Measurements from ENCODE around the gene STK17B. TPM values are rescaled to one million over a fixed set of nuclear protein-coding genes. Genes with fewer than 3 reads are reported as not detected.

The STK17B gene
- total and polyA plus RNA-seq, 12 donors = 2.0 to 20.4 (median 3.7) TPM

DNA sequence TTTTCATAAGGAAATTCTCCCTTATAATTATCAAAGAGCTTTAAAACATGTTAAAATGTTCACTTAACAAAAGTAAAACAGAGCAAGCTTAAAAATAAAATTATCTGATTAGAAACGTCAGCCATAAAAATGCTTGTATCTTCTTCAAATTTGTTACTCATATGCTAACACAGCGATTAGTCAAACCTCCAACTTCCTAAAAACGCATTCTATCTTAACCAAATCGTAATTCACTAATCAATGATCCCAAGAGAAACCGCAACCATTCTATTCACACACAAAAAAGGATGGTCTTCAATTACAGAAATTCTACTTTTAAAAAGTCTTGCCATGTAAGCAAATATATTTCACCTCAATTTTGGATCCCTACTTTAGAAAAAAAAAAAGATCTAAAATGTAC, 1.9 kb downstream of the STK17B start:
- no peak for DNase-seq
- intact Hi-C loops (cut with DNase I) = no loop called here
- no peaks in the 10 kb centered on the region for H3K9me3 ChIP-seq
- no peak for ATAC-seq
- TF ChIP-seq, protein P1, sequence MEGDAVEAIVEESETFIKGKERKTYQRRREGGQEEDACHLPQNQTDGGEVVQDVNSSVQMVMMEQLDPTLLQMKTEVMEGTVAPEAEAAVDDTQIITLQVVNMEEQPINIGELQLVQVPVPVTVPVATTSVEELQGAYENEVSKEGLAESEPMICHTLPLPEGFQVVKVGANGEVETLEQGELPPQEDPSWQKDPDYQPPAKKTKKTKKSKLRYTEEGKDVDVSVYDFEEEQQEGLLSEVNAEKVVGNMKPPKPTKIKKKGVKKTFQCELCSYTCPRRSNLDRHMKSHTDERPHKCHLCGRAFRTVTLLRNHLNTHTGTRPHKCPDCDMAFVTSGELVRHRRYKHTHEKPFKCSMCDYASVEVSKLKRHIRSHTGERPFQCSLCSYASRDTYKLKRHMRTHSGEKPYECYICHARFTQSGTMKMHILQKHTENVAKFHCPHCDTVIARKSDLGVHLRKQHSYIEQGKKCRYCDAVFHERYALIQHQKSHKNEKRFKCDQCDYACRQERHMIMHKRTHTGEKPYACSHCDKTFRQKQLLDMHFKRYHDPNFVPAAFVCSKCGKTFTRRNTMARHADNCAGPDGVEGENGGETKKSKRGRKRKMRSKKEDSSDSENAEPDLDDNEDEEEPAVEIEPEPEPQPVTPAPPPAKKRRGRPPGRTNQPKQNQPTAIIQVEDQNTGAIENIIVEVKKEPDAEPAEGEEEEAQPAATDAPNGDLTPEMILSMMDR (IDR thresholded peaks at IDR 0.05) = no peak
- 72 to 80% methylated on average over 5 of the region's 5 CpGs for WGBS, 2 donors
- peak overlapping the region in 5 of 10 donors; percentile 75 to 94 (median 82) for H3K27ac ChIP-seq
- peak overlapping the region in 8 of 10 donors; percentile 75 to 97 (median 85) for H3K4me3 ChIP-seq
- H3K4me1 ChIP-seq = peaks cover 0 to 60% (median 30%) of the 10 kb centered on the region in 9 donors
- no peaks in the 10 kb centered on the region for H3K36me3 ChIP-seq
- no peaks in the 10 kb centered on the region for H3K27me3 ChIP-seq

DNA sequence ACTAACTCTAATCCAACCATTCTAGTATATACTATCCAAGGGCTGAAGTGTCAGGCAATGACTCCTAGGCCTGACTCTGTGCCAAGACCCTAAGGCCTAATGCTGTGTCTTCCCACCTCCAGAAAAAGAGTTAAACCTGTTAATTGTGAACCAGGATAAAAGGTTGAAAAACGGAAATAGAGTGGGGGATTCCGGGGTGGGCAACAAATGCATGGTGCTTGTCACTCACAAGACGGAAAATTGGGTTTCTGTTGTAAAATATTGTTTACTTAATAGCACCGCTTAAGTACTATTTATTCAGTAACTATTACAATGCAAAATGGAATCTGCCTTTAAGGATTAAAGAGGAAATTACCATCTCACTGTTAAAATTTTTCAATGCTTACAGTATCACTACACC, 3.2 kb downstream of the STK17B start:
- Histone ChIP-seq H3K4me3 (peak overlapping the region in 6 of 10 donors; percentile 10 to 97 (median 80)), H3K27me3 (no peaks in the 10 kb centered on the region), H3K27ac (peak overlapping the region in 1 of 10 donors; percentile 94), H3K9me3 (no peaks in the 10 kb centered on the region), H3K4me1 (peaks cover 0 to 67% (median 30%) of the 10 kb centered on the region in 9 donors), H3K36me3 (peaks cover 0 to 1% (median 0%) of the 10 kb centered on the region in 9 donors)
- intact Hi-C loops (cut with DNase I) = no loop called here
- TF ChIP-seq, protein P1 (IDR thresholded peaks at IDR 0.05) = no peak
- WGBS, 2 donors = 82 to 88% methylated on average over 4 of the region's 4 CpGs
- DNase-seq (no peak), ATAC-seq (no peak)

DNA sequence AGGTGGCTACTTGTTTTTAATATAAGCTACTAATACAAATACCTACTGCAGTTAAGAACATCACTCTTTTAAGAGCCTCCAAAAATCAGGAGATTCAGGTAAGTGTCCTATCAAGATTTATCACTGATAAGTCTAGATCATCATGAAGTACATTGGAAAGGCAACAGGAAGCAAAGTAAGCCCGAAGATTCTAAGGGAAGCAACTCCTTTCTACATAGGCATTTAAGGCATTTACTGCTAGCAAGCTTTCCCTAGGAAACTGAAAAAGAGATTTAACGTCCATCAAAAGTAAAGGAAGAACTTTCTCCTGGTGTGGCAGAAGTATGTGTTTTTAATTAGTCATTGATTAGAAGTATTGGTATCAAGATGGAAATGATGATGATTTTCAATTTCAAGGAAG, 3.7 kb downstream of the STK17B start:
- ATAC-seq = no peak
- H3K4me1 ChIP-seq = peaks cover 0 to 68% (median 30%) of the 10 kb centered on the region in 9 donors
- TF ChIP-seq, protein P1 (IDR thresholded peaks at IDR 0.05) = no peak
- peak overlapping the region in 1 of 10 donors; percentile 94 for H3K27ac ChIP-seq
- intact Hi-C loops (cut with DNase I) = no loop called here
- H3K36me3 ChIP-seq = peaks cover 0 to 6% (median 0%) of the 10 kb centered on the region in 9 donors
- 57 to 72% methylated on average over 2 of the region's 2 CpGs for WGBS, 2 donors
- no peaks in the 10 kb centered on the region for H3K9me3 ChIP-seq
- no peak for DNase-seq
- no peaks in the 10 kb centered on the region for H3K27me3 ChIP-seq
- H3K4me3 ChIP-seq = peak overlapping the region in 5 of 10 donors; percentile 7 to 90 (median 76)

DNA sequence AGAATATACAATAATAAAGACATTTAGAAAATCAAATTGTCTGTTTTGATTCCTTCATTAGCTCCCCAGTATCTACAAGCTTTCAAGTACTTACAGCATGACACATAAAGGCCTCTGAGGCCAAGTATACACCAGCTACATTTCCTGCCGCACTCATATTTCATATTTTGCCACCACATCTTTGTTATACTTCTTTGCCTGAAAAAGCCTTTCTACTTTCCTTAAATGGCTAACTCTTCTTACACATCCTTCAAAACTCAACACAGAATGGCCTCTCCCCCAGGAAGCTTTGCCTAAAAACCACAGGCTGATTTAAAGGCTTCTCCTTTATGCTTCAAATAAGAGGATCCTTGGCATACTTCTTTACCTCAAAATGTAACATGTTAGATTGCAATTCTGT, 4.5 kb downstream of the STK17B start:
- Histone ChIP-seq H3K36me3 (peaks cover 0 to 14% (median 0%) of the 10 kb centered on the region in 9 donors), H3K4me3 (peak overlapping the region in 1 of 10 donors; percentile 76), H3K4me1 (peaks cover 0 to 68% (median 30%) of the 10 kb centered on the region in 9 donors), H3K9me3 (no peaks in the 10 kb centered on the region), H3K27me3 (no peaks in the 10 kb centered on the region), H3K27ac (peak overlapping the region in 1 of 10 donors; percentile 94)
- WGBS, 2 donors = 70 to 74% methylated on average over 1 of the region's 1 CpG
- DNase-seq = no peak
- ATAC-seq = no peak
- intact Hi-C loops (cut with DNase I) = no loop called here
- TF ChIP-seq, protein P1 (IDR thresholded peaks at IDR 0.05) = no peak
